ENCODE measurements around the gene SH3GL2. TPM values are rescaled to one million over a fixed set of nuclear protein-coding genes. Genes with fewer than 3 reads are reported as not detected.

Gene SH3GL2
- total RNA-seq, 1 experiment from 2014 or later = 1.1 TPM

GRCh38 chr9:17614250-17614649, 35.4 kb downstream of the SH3GL2 start:
- DNase-seq = no peak
- Mint-ChIP-seq H3K27me3 (ENCODE audit: unreplicated experiment) (peaks cover 58% of the 10 kb centered on the region), H3K36me3 (ENCODE audit: insufficient read depth, unreplicated experiment) (no peaks in the 10 kb centered on the region), H3K27ac (ENCODE audit: unreplicated experiment) (no peak overlapping the region), H3K4me3 (ENCODE audit: low read depth, unreplicated experiment) (no peak overlapping the region), H3K4me1 (ENCODE audit: low read depth, unreplicated experiment) (no peaks in the 10 kb centered on the region), H3K9me3 (ENCODE audit: low read depth, unreplicated experiment) (no peaks in the 10 kb centered on the region)
- CTCF ChIA-PET = no interaction called here
- BruUV-seq (replicated peaks) = no TSS peak
- intact Hi-C loops (cut with micrococcal nuclease; ENCODE audit: unreplicated experiment) = no loop called here
- TF ChIP-seq, protein P1, sequence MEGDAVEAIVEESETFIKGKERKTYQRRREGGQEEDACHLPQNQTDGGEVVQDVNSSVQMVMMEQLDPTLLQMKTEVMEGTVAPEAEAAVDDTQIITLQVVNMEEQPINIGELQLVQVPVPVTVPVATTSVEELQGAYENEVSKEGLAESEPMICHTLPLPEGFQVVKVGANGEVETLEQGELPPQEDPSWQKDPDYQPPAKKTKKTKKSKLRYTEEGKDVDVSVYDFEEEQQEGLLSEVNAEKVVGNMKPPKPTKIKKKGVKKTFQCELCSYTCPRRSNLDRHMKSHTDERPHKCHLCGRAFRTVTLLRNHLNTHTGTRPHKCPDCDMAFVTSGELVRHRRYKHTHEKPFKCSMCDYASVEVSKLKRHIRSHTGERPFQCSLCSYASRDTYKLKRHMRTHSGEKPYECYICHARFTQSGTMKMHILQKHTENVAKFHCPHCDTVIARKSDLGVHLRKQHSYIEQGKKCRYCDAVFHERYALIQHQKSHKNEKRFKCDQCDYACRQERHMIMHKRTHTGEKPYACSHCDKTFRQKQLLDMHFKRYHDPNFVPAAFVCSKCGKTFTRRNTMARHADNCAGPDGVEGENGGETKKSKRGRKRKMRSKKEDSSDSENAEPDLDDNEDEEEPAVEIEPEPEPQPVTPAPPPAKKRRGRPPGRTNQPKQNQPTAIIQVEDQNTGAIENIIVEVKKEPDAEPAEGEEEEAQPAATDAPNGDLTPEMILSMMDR (IDR thresholded peaks at IDR 0.05; ENCODE audit: unreplicated experiment) = no peak

DNA sequence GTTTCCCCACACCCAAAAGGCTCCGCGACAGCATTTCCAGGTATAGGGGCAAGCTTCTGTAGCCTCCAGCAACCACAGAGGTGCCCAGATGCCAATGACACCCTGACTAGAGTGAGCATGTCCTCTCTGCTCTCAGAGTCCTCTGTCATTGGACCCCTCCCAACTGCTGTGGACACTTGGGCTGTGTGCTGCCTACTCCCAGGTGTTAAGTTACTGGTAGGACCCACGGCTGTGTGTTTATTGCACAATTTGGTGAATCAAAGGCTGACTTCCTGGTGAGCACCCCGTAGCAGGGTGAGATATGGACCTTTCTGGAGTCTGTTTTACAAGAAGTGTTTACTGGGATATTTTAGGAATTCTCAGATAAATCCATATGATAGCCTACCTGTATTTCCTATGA, 36.0 kb downstream of the SH3GL2 start:
- H3K36me3 Mint-ChIP-seq (ENCODE audit: insufficient read depth, unreplicated experiment) = no peaks in the 10 kb centered on the region
- no TSS peak for BruUV-seq (replicated peaks)
- intact Hi-C loops (cut with micrococcal nuclease; ENCODE audit: unreplicated experiment) = no loop called here
- H3K9me3 Mint-ChIP-seq (ENCODE audit: low read depth, unreplicated experiment) = no peaks in the 10 kb centered on the region
- CTCF ChIA-PET = no interaction called here
- peaks cover 52% of the 10 kb centered on the region for H3K27me3 Mint-ChIP-seq (ENCODE audit: unreplicated experiment)
- H3K27ac Mint-ChIP-seq (ENCODE audit: unreplicated experiment) = no peak overlapping the region
- no peak overlapping the region for H3K4me3 Mint-ChIP-seq (ENCODE audit: low read depth, unreplicated experiment)
- TF ChIP-seq, protein P1 (IDR thresholded peaks at IDR 0.05; ENCODE audit: unreplicated experiment) = no peak
- no peak for DNase-seq
- H3K4me1 Mint-ChIP-seq (ENCODE audit: low read depth, unreplicated experiment) = no peaks in the 10 kb centered on the region

- TF ChIP-seq, protein P1 (IDR thresholded peaks at IDR 0.05; ENCODE audit: unreplicated experiment) = no peak
- CTCF ChIA-PET = no interaction called here
- BruUV-seq (replicated peaks) = no TSS peak
- DNase-seq = no peak
- Mint-ChIP-seq H3K4me3 (ENCODE audit: low read depth, unreplicated experiment) (no peak overlapping the region), H3K27ac (ENCODE audit: unreplicated experiment) (no peak overlapping the region), H3K27me3 (ENCODE audit: unreplicated experiment) (peaks cover 21% of the 10 kb centered on the region), H3K4me1 (ENCODE audit: low read depth, unreplicated experiment) (no peaks in the 10 kb centered on the region), H3K9me3 (ENCODE audit: low read depth, unreplicated experiment) (no peaks in the 10 kb centered on the region), H3K36me3 (ENCODE audit: insufficient read depth, unreplicated experiment) (no peaks in the 10 kb centered on the region)
- intact Hi-C loops (cut with micrococcal nuclease; ENCODE audit: unreplicated experiment) = no loop called here
These were observed 43.3 kb downstream of the SH3GL2 start for GRCh38 chr9:17622141-17622540.

- DNase-seq = no peak
- intact Hi-C loops (cut with micrococcal nuclease; ENCODE audit: unreplicated experiment) = no loop called here
- CTCF ChIA-PET = no interaction called here
- Mint-ChIP-seq H3K27me3 (ENCODE audit: unreplicated experiment) (peaks cover 15% of the 10 kb centered on the region), H3K9me3 (ENCODE audit: low read depth, unreplicated experiment) (no peaks in the 10 kb centered on the region), H3K4me1 (ENCODE audit: low read depth, unreplicated experiment) (no peaks in the 10 kb centered on the region), H3K36me3 (ENCODE audit: insufficient read depth, unreplicated experiment) (no peaks in the 10 kb centered on the region), H3K27ac (ENCODE audit: unreplicated experiment) (no peak overlapping the region), H3K4me3 (ENCODE audit: low read depth, unreplicated experiment) (no peak overlapping the region)
- TF ChIP-seq, protein P1 (IDR thresholded peaks at IDR 0.05; ENCODE audit: unreplicated experiment) = no peak
- no TSS peak for BruUV-seq (replicated peaks)
These were observed 43.9 kb downstream of the SH3GL2 start for GRCh38 chr9:17622749-17623148.

- TF ChIP-seq, protein P1 (IDR thresholded peaks at IDR 0.05; ENCODE audit: unreplicated experiment) = no peak
- BruUV-seq (replicated peaks) = no TSS peak
- intact Hi-C loops (cut with micrococcal nuclease; ENCODE audit: unreplicated experiment) = no loop called here
- CTCF ChIA-PET = no interaction called here
- H3K27me3 Mint-ChIP-seq (ENCODE audit: unreplicated experiment) = peaks cover 2% of the 10 kb centered on the region
- no peak overlapping the region for H3K27ac Mint-ChIP-seq (ENCODE audit: unreplicated experiment)
- H3K9me3 Mint-ChIP-seq (ENCODE audit: low read depth, unreplicated experiment) = no peaks in the 10 kb centered on the region
- DNase-seq = no peak
- no peaks in the 10 kb centered on the region for H3K4me1 Mint-ChIP-seq (ENCODE audit: low read depth, unreplicated experiment)
- H3K36me3 Mint-ChIP-seq (ENCODE audit: insufficient read depth, unreplicated experiment) = no peaks in the 10 kb centered on the region
- no peak overlapping the region for H3K4me3 Mint-ChIP-seq (ENCODE audit: low read depth, unreplicated experiment)
These were observed 45.1 kb downstream of the SH3GL2 start for GRCh38 chr9:17623965-17624364.
